K562 (cell line): Measurements from ENCODE around the gene EXD2. TPM values are rescaled to one million over a fixed set of nuclear protein-coding genes. Genes with fewer than 3 reads are reported as not detected.

Source experiments
- ATAC-seq: fragments of 200-7000 bp; cut with Tn5 transposase; 3 replicates; pipeline ENCODE4 v1.9.1; 2020; ENCODE audit warnings: moderate library complexity
- BruUV-seq: library from RNA; stranded (reverse); fragments of 400-500 nt; replicated peaks from 2 replicates; lab custom pipeline; 2021; lab: Mats Ljungman, UMichigan
- CTCF ChIA-PET: fragments of 300-600 bp; formaldehyde crosslinking; extraction: SDS; loops from one replicate; lab custom pipeline; 2021; ENCODE audit warnings: low intra/inter-chr PET ratio; lab: Yijun Ruan, JAX
- POLR2A ChIA-PET: fragments of 300-600, 350-650 bp; sonication (Branson Sonifier 250); formaldehyde crosslinking; extraction: SDS; loops from one replicate; lab custom pipeline; 2021; ENCODE audit warnings: antibody characterized with exemption, inconsistent platforms; lab: Yijun Ruan, JAX
- DNase-seq, 4 experiments: peaks; one replicate each; pipeline versions ENCODE4 v3.0.0 to v3.0.0-alpha.2; 2011 to 2018; ENCODE audit warnings: low spot score in 3 of 4, mixed read lengths in 3 of 4; ENCODE audit errors: extremely low read depth in 1 of 4
- FAIRE-seq: peaks from 2 replicates; lab custom pipeline; 2011; peaks lifted over from hg19 to GRCh38; lab: Jason Lieb, UNC
- H2AFZ ChIP-seq: 2 replicates; pipeline ENCODE4 v1.6.0; 2011; ENCODE audit warnings: low read depth, low read length, control low read depth, inconsistent platforms
- H3K27ac ChIP-seq: fragments of 200-600 bp; 3 replicates; pipeline ENCODE4 v1.8.0; 2011; ENCODE audit warnings: low read depth, mild to moderate bottlenecking, control low read depth, inconsistent platforms, low read length, moderate library complexity, mixed read lengths; ENCODE audit errors: extremely low read depth
- H3K27me3 ChIP-seq, 2 experiments: fragments of 300-600 bp in 1 of 2; 2 replicates in 1 of 2; 3 replicates in 1 of 2; pipeline versions ENCODE4 v1.6.0 to v1.8.0; 2011; ENCODE audit warnings: inconsistent platforms in 2 of 2, low read length in 2 of 2, mild to moderate bottlenecking in 1 of 2, mixed read lengths in 1 of 2, moderate library complexity in 1 of 2; ENCODE audit not compliant: control insufficient read depth in 2 of 2, insufficient read depth in 2 of 2
- H3K36me3 ChIP-seq: fragments of 300-600 bp; 3 replicates; pipeline ENCODE4 v1.8.0; 2011; ENCODE audit warnings: mild to moderate bottlenecking, low read length, inconsistent platforms; ENCODE audit not compliant: control insufficient read depth, insufficient read depth
- H3K4me1 ChIP-seq, 2 experiments: fragments of 200-600 bp in 1 of 2; replicated peaks in 1 of 2; 2 replicates in 1 of 2; 3 replicates in 1 of 2; pipeline versions ENCODE4 v1.5.1 to v1.8.0; 2011; ENCODE audit warnings: inconsistent platforms in 2 of 2, low read length in 2 of 2, mild to moderate bottlenecking in 1 of 2, mixed read lengths in 1 of 2, moderate library complexity in 1 of 2; ENCODE audit not compliant: control insufficient read depth in 2 of 2, insufficient read depth in 2 of 2
- H3K4me2 ChIP-seq: 2 replicates; pipeline ENCODE4 v1.6.1; 2011; ENCODE audit warnings: low read length, control low read depth, inconsistent platforms, mixed read lengths; ENCODE audit not compliant: insufficient read depth
- H3K4me3 ChIP-seq: fragments of 200-600 bp; sonication (generic), shearing (Covaris generic); 2 replicates; pipeline ENCODE4 v1.5.1; 2016; ENCODE audit warnings: control low read depth, inconsistent platforms
- H3K79me2 ChIP-seq: fragments of 200-600 bp; 3 replicates; pipeline ENCODE4 v1.8.0; 2011; ENCODE audit warnings: low read length, inconsistent platforms; ENCODE audit not compliant: control insufficient read depth, insufficient read depth
- H3K9ac ChIP-seq, 2 experiments: 2 replicates each; pipeline versions ENCODE4 v1.6.0 to v1.6.1; 2011; ENCODE audit warnings: low read depth in 2 of 2, low read length in 2 of 2, control low read depth in 1 of 2, inconsistent platforms in 1 of 2, mild to moderate bottlenecking in 1 of 2, mixed read lengths in 1 of 2; ENCODE audit not compliant: insufficient read depth in 1 of 2
- H3K9me1 ChIP-seq: one replicate; pipeline ENCODE4 v1.6.0; 2011; ENCODE audit warnings: inconsistent platforms, mild to moderate bottlenecking, low read length, moderate library complexity; ENCODE audit not compliant: control insufficient read depth, insufficient read depth
- H3K9me3 ChIP-seq: replicated peaks from 2 replicates; pipeline ENCODE4 v1.5.1; 2011; ENCODE audit warnings: low read depth, low read length, inconsistent platforms; ENCODE audit not compliant: control insufficient read depth, insufficient read depth
- H4K20me1 ChIP-seq: replicated peaks from 2 replicates; pipeline ENCODE4 v1.6.1; 2011; ENCODE audit warnings: low read length, inconsistent platforms, mixed read lengths; ENCODE audit not compliant: control insufficient read depth, insufficient read depth
- CTCF ChIP-seq, 3 experiments: IDR thresholded peaks in 2 of 3; conservative IDR thresholded peaks in 1 of 3; 2 replicates each; pipeline ENCODE4 v1.5.1; 2011 to 2012; ENCODE audit warnings: low read length in 3 of 3, mild to moderate bottlenecking in 3 of 3, control low read depth in 2 of 3, improper control_type of control experiment in 1 of 3, inconsistent platforms in 1 of 3, low read depth in 1 of 3, mixed read lengths in 1 of 3, moderate library complexity in 1 of 3; ENCODE audit not compliant: insufficient read depth in 2 of 3
- ZNF165 ChIP-seq: fragments of 250-450 bp; sonication (Bioruptor Pico); IDR thresholded peaks from 2 replicates; pipeline ENCODE4 v1.4.0; 2020; ENCODE audit warnings: borderline replicate concordance
- WGBS: fragments of 100-300 bp; shearing (Covaris generic); methylation state at CpG from one replicate; pipeline ENCODE4 v1.1.6; 2016; ENCODE audit warnings: low coverage, mixed read lengths; ENCODE audit not compliant: insufficient coverage; ENCODE audit errors: missing lambda C conversion rate; 5-methylcytosine and 5-hydroxymethylcytosine counted together
- in situ Hi-C: fragments of 300-500 bp; cut with MboI; formaldehyde crosslinking; loops from 4 replicates; pipeline ENCODE4 v1.15.0; 2018; ENCODE audit warnings: inconsistent platforms, mixed read lengths
- intact Hi-C: fragments of 100-400 bp; cut with micrococcal nuclease; formaldehyde crosslinking; loops from 2 replicates; pipeline ENCODE4 v1.14.2; 2022
- polyA plus RNA-seq, 8 experiments: library from polyadenylated mRNA; depleted of rRNA in 4 of 8; stranded (reverse) in 5 of 8; unstranded in 3 of 8; fragments of >200 nt; fragmentation: Nextera tagmentation in 2 of 8; fragmentation: Illumina TruSeq in 1 of 8; extraction: Ambion mirVana in 2 of 8; extraction: Trizol in 1 of 8; gene quantifications; 2 replicates each; pipeline versions ENCODE4 v1.2.1 to v1.2.3, GENCODE V29; 2011 to 2014; ENCODE audit warnings: inconsistent platforms in 1 of 8, missing spikeins in 1 of 8
- total RNA-seq, 7 experiments: library from RNA; depleted of rRNA in 6 of 7; stranded (reverse); fragments of >200 nt in 6 of 7; fragmentation: Illumina TruSeq in 2 of 7; extraction: Trizol in 2 of 7; gene quantifications; 2 replicates each; pipeline versions ENCODE4 v1.2.1 to v1.2.3, GENCODE V29; 2011 to 2021; ENCODE audit warnings: low replicate concordance in 1 of 7

EXD2 gene
- total and polyA plus RNA-seq, 9 of the 15 experiments (the other 6 are each of a cell fraction or from before 2014, with no cell fraction given), result 1.6 to 7.5 (median 3.7) TPM

- in situ Hi-C loops, result no loop called here
These were observed 56.6 kb downstream of the EXD2 start for GRCh38 chr14:69247676-69248440.

More at GRCh38 chr14:69247676-69248440, 56.6 kb downstream of the EXD2 start:
- Histone ChIP-seq H3K27ac (no peak overlapping the region), H3K9me3 (no peaks in the 10 kb centered on the region), H3K4me1 (no peaks in the 10 kb centered on the region), H3K9ac (no peak overlapping the region), H3K79me2 (no peaks in the 10 kb centered on the region), H3K4me3 (no peak overlapping the region), H2AFZ (no peak overlapping the region), H4K20me1 (no peaks in the 10 kb centered on the region; the same call in 1 of the 2 replicates), H3K4me2 (no peak overlapping the region), H3K36me3 (no peaks in the 10 kb centered on the region), H3K9me1 (no peaks in the 10 kb centered on the region), H3K27me3 (peaks cover 2 to 22% of the 10 kb centered on the region in 2 experiments; a peak in 3 of 5 replicates)
- ATAC-seq, result no peak
- intact Hi-C loops, result loop anchor here (10.0 kb wide), 1 partner anchor 327 kb away; the partner anchor contains the start of gene CCDC177
- ChIA-PET CTCF (no interaction called here), POLR2A (no interaction called here)
- no peak for FAIRE-seq
- no TSS peak for BruUV-seq
- 0% methylated on average over 3 of the region's 3 CpGs for WGBS
- TF ChIP-seq ZNF165 (CRISPR knock-in tag) (no peak), CTCF (IDR thresholded peaks at IDR 0.05 in 2 of 3, conservative IDR thresholded peaks at IDR 0.05 in 1 of 3; ENCODE audit: insufficient read depth in 2 of 3, low read depth in 1 of 3, low read length in 3 of 3) (peak in 1 of 3 experiments; percentile 18; a peak in 1 of 6 replicates)
- no peak for DNase-seq
